ENCODE data around the gene REST.

The REST gene

GRCh38 chr4:56907489-56908205, at the start of gene REST:
TSS of gene REST (plus strand) at chr4:56907900. CDS start at chr4:56910639, 2,739 bp downstream.
- Histone ChIP-seq H3K27ac (peak within 1 kb of the TSS; percentile 92), H2AFZ (peak within 1 kb of the TSS; percentile 91), H3K27me3 (ENCODE audit: control insufficient read depth, insufficient read depth, low read length) (no peaks in the 10 kb centered on the region), H3K4me1 (no peaks in the 10 kb centered on the region), H3K79me2 (peaks cover 7% of the 10 kb centered on the region), H3K9ac (peak within 1 kb of the TSS; percentile 13), H3K36me3 (ENCODE audit: control insufficient read depth, insufficient read depth, low read length) (no peaks in the 10 kb centered on the region), H3K9me3 (ENCODE audit: control insufficient read depth, low read length) (no peaks in the 10 kb centered on the region), H3K4me3 (ENCODE audit: low read depth, low read length) (peak within 1 kb of the TSS; percentile 80), H3K4me2 (ENCODE audit: low read length) (peak within 1 kb of the TSS; percentile 94)
- TF ChIP-seq CTCF (IDR thresholded peaks at IDR 0.05) = no peak

DNA sequence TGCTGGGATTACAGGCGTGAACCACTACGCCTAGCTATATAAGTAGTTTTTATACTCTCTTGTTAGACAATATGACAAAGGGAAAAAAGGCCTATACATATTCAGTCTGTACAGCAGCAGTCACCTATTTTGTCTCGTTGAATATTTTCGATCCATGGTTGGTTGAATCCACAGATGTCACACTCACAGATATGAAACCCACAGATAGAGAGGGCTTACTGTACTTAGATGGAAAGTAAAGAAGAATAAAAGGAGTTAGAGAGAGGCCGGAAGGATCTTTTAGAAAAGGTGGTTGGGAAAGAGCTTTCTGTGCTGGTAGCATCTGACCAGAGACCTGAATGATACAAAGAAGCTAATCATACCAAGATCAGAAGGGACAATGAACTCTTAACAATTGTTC, 47.9 kb upstream of the REST start:
- Histone ChIP-seq H2AFZ (no peak overlapping the region), H3K4me3 (ENCODE audit: low read depth, low read length) (no peak overlapping the region), H3K27me3 (ENCODE audit: control insufficient read depth, insufficient read depth, low read length) (no peaks in the 10 kb centered on the region), H3K4me2 (ENCODE audit: low read length) (no peak overlapping the region), H3K9me3 (ENCODE audit: control insufficient read depth, low read length) (no peaks in the 10 kb centered on the region), H3K79me2 (no peaks in the 10 kb centered on the region), H3K4me1 (no peaks in the 10 kb centered on the region), H3K9ac (no peak overlapping the region), H3K36me3 (ENCODE audit: control insufficient read depth, insufficient read depth, low read length) (no peaks in the 10 kb centered on the region), H3K27ac (no peak overlapping the region)
- no peak for TF ChIP-seq CTCF (IDR thresholded peaks at IDR 0.05)

DNA sequence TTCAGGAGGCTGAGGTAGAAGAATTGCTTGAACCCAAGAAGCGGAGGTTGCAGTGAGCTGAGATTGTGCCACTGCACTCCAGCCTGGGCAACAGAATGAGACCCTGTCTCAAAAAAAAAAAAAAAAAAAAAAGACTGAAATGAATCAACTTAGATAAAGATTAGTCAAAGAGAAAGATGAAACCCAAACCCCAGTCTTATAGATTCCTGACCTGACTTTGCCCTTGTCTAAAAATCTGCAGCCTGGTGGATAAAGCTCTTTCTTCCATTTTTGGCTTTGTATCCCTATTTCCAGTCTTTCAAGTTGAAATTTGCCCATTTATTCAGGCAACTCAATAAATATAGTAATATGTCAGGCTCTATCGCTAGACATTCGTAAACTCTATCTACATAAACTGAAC, 46.9 kb upstream of the REST start:
- no peak overlapping the region for H2AFZ ChIP-seq
- no peaks in the 10 kb centered on the region for H3K27me3 ChIP-seq (ENCODE audit: control insufficient read depth, insufficient read depth, low read length)
- H3K4me1 ChIP-seq = no peaks in the 10 kb centered on the region
- H3K36me3 ChIP-seq (ENCODE audit: control insufficient read depth, insufficient read depth, low read length) = no peaks in the 10 kb centered on the region
- H3K9me3 ChIP-seq (ENCODE audit: control insufficient read depth, low read length) = no peaks in the 10 kb centered on the region
- no peak overlapping the region for H3K4me3 ChIP-seq (ENCODE audit: low read depth, low read length)
- no peak overlapping the region for H3K9ac ChIP-seq
- H3K4me2 ChIP-seq (ENCODE audit: low read length) = no peak overlapping the region
- TF ChIP-seq CTCF (IDR thresholded peaks at IDR 0.05) = no peak
- H3K79me2 ChIP-seq = no peaks in the 10 kb centered on the region
- H3K27ac ChIP-seq = no peak overlapping the region

DNA sequence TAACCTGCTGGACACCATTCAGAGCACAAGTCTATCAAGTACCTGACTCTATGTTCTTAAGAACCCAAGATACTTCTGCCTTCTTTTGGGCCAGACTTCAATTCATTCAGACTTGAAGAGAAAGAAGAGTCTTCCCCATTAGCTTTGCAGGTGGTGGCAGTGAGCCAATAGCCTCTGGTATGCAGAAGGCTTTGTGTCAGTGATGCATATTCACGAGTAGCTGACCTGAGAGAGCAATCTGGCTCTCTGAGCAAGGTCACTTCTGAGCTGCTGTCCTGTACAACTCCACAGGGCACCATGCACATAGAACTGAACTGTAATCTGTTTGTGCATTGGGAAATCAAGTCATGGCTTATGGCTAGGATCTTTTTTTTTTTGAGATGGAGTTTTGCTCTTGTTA, 46.3 kb upstream of the REST start:
- no peak overlapping the region for H3K9ac ChIP-seq
- H3K4me2 ChIP-seq (ENCODE audit: low read length) = no peak overlapping the region
- no peaks in the 10 kb centered on the region for H3K4me1 ChIP-seq
- no peaks in the 10 kb centered on the region for H3K9me3 ChIP-seq (ENCODE audit: control insufficient read depth, low read length)
- no peaks in the 10 kb centered on the region for H3K36me3 ChIP-seq (ENCODE audit: control insufficient read depth, insufficient read depth, low read length)
- H3K79me2 ChIP-seq = no peaks in the 10 kb centered on the region
- H3K4me3 ChIP-seq (ENCODE audit: low read depth, low read length) = no peak overlapping the region
- no peak for TF ChIP-seq CTCF (IDR thresholded peaks at IDR 0.05)
- H3K27me3 ChIP-seq (ENCODE audit: control insufficient read depth, insufficient read depth, low read length) = no peaks in the 10 kb centered on the region
- peak overlapping the region; percentile 22 for H2AFZ ChIP-seq
- H3K27ac ChIP-seq = no peak overlapping the region
